Panc1 (cell line): ENCODE results near the gene HOTAIR. TPM values are rescaled to one million over a fixed set of nuclear protein-coding genes. Genes with fewer than 3 reads are reported as not detected.

Experiments
- ATAC-seq: fragments of 200-7000 bp; cut with Tn5 transposase; 2 replicates; pipeline ENCODE4 v1.9.1; 2020; ENCODE audit warnings: mild to moderate bottlenecking, moderate library complexity
- BruUV-seq: library from RNA; stranded (reverse); fragments of 400-500 nt; replicated peaks from 2 replicates; lab custom pipeline; 2021; lab: Mats Ljungman, UMichigan
- CTCF ChIA-PET: fragments of 300-600 bp; sonication (Branson Sonifier 250); formaldehyde crosslinking; loops from one replicate; lab custom pipeline; 2022; ENCODE audit warnings: antibody characterized with exemption; lab: Charles Lee
- POLR2A ChIA-PET: fragments of 300-600 bp; sonication (Branson Sonifier 250); formaldehyde crosslinking; loops from one replicate; lab custom pipeline; 2022; ENCODE audit warnings: antibody characterized with exemption; lab: Charles Lee
- DNase-seq: peaks from one replicate; pipeline ENCODE4 v3.0.0-alpha.2; 2010; ENCODE audit warnings: low read depth, low spot score
- H3K27ac ChIP-seq: 2 replicates; pipeline ENCODE4 v1.5.1; 2011; ENCODE audit warnings: mild to moderate bottlenecking, low read length, inconsistent platforms
- H3K27me3 ChIP-seq: fragments of 200-500 bp; sonication (Bioruptor generic); 2 replicates; pipeline ENCODE4 v1.6.0; 2014; ENCODE audit warnings: low read length, inconsistent platforms; ENCODE audit not compliant: control insufficient read depth, insufficient read depth
- H3K36me3 ChIP-seq: fragments of 200-500 bp; sonication (Bioruptor generic); 2 replicates; pipeline ENCODE4 v1.5.1; 2014; ENCODE audit warnings: inconsistent platforms, mild to moderate bottlenecking, low read length, moderate library complexity; ENCODE audit not compliant: control insufficient read depth, insufficient read depth
- H3K4me1 ChIP-seq: 2 replicates; pipeline ENCODE4 v1.5.1; 2011; ENCODE audit warnings: inconsistent platforms, mild to moderate bottlenecking, low read length, moderate library complexity; ENCODE audit not compliant: control insufficient read depth, insufficient read depth
- H3K4me3 ChIP-seq, 2 experiments: 2 replicates each; pipeline ENCODE4 v1.5.1; 2011 to 2012; ENCODE audit warnings: low read depth in 2 of 2, low read length in 2 of 2, mild to moderate bottlenecking in 2 of 2, inconsistent platforms in 1 of 2, moderate library complexity in 1 of 2
- H3K9me3 ChIP-seq: fragments of 200-500 bp; sonication (Bioruptor generic); 2 replicates; pipeline ENCODE4 v1.5.1; 2014; ENCODE audit warnings: low read depth, mild to moderate bottlenecking, inconsistent platforms, low read length, moderate library complexity; ENCODE audit not compliant: control insufficient read depth, insufficient read depth
- CTCF ChIP-seq: fragments of 450-650 bp; IDR thresholded peaks from 2 replicates; pipeline ENCODE4 v1.5.1; 2017; ENCODE audit warnings: mild to moderate bottlenecking
- POLR2AphosphoS5 ChIP-seq: IDR thresholded peaks from 2 replicates; pipeline ENCODE4 v1.6.1; 2012; ENCODE audit warnings: mild to moderate bottlenecking, low read depth, low read length, moderate library complexity
- REST ChIP-seq, 2 experiments: IDR thresholded peaks; 2 replicates each; pipeline ENCODE4 v1.6.1; 2011 to 2012; ENCODE audit warnings: low read depth in 2 of 2, control low read depth in 1 of 2, low read length in 1 of 2, mild to moderate bottlenecking in 1 of 2, moderate library complexity in 1 of 2; ENCODE audit not compliant: insufficient read depth in 1 of 2
- SIN3A ChIP-seq: IDR thresholded peaks from 2 replicates; pipeline ENCODE4 v1.6.1; 2012; ENCODE audit warnings: low read depth, mild to moderate bottlenecking, low read length, moderate library complexity, borderline replicate concordance; ENCODE audit not compliant: insufficient read depth
- TCF7L2 ChIP-seq: IDR thresholded peaks from 2 replicates; pipeline ENCODE4 v1.6.1; 2011; ENCODE audit warnings: mild to moderate bottlenecking, low read depth, low read length, inconsistent platforms
- in situ Hi-C: cut with HindIII; loops from 2 replicates; pipeline ENCODE4 v1.10.0; 2016; ENCODE audit warnings: low sequenced_read_pairs, low pct_unique_long_range_greater_than_20kb
- intact Hi-C: fragments of 100-400 bp; cut with micrococcal nuclease; formaldehyde crosslinking; loops from one replicate; pipeline ENCODE4 v1.10.0; 2022; ENCODE audit not compliant: unreplicated experiment
- total RNA-seq: library from RNA; stranded (reverse); gene quantifications from one replicate; pipeline ENCODE4 v1.2.1, GENCODE V29; 2021; ENCODE audit not compliant: unreplicated experiment

The HOTAIR gene
- total RNA-seq, 1 experiment from 2014 or later = 31.7 TPM

- Histone ChIP-seq H3K36me3 (peaks cover 4% of the 10 kb centered on the region; the same call in 1 of the 2 replicates), H3K27ac (peak overlapping the region; percentile 100), H3K9me3 (no peaks in the 10 kb centered on the region), H3K4me1 (peaks cover 89% of the 10 kb centered on the region), H3K27me3 (no peaks in the 10 kb centered on the region), H3K4me3 (no peak overlapping the region)
- intact Hi-C loops (no loop called here), in situ Hi-C loops (no loop called here)
- BruUV-seq = no TSS peak
- DNase-seq (no peak), ATAC-seq (no peak)
- CTCF ChIA-PET = no interaction called here
- no peak for TF ChIP-seq SIN3A
- TF ChIP-seq REST (IDR thresholded peaks at IDR 0.05; ENCODE audit: insufficient read depth in 1 of 2, low read depth in 2 of 2, low read length in 1 of 2) = no peak
- TF ChIP-seq TCF7L2 = no peak
- TF ChIP-seq CTCF = no peak
- TF ChIP-seq POLR2AphosphoS5 = no peak
- POLR2A ChIA-PET = interaction anchor here (0.6 to 1.1 kb wide), 2 partner anchors 14 to 349 kb away, joined by 5 to 7 read pairs; no protein-coding TSS in a partner anchor
Measured at GRCh38 chr12:53966385-53967133, 8.2 kb downstream of the HOTAIR start.

GRCh38 chr12:53966085-53966384, 8.7 kb downstream of the HOTAIR start:
- H3K4me3 ChIP-seq = no peak overlapping the region
- ChIA-PET CTCF (no interaction called here), POLR2A (interaction anchor here (0.6 to 1.1 kb wide), 2 partner anchors 14 to 349 kb away, joined by 5 to 7 read pairs; no protein-coding TSS in a partner anchor)
- no TSS peak for BruUV-seq
- H3K27me3 ChIP-seq = no peaks in the 10 kb centered on the region
- peak overlapping the region; percentile 100 for H3K27ac ChIP-seq
- DNase-seq (no peak), ATAC-seq (no peak)
- TF ChIP-seq SIN3A = no peak
- no peak for TF ChIP-seq POLR2AphosphoS5
- no peak for TF ChIP-seq REST (IDR thresholded peaks at IDR 0.05; ENCODE audit: insufficient read depth in 1 of 2, low read depth in 2 of 2, low read length in 1 of 2)
- TF ChIP-seq CTCF = no peak
- no peak for TF ChIP-seq TCF7L2
- H3K4me1 ChIP-seq = peaks cover 84% of the 10 kb centered on the region
- peaks cover 4% of the 10 kb centered on the region; the same call in 1 of the 2 replicates for H3K36me3 ChIP-seq
- in situ Hi-C loops (no loop called here), intact Hi-C loops (no loop called here)
- H3K9me3 ChIP-seq = no peaks in the 10 kb centered on the region
